H1 (cell line): ENCODE measurements around the gene PLAC9. TPM values are rescaled to one million over a fixed set of nuclear protein-coding genes. Genes with fewer than 3 reads are reported as not detected.

Experiments used
- CTCF ChIA-PET: fragments of 300-600 bp; sonication (Branson Sonifier 250); formaldehyde crosslinking; loops from one replicate; lab custom pipeline; 2021; ENCODE audit not compliant: partially characterized antibody; lab: Charles Lee
- POLR2A ChIA-PET: fragments of 300-600 bp; sonication (Branson Sonifier 250); formaldehyde crosslinking; loops from one replicate; lab custom pipeline; 2021; ENCODE audit warnings: inconsistent platforms; ENCODE audit not compliant: partially characterized antibody; lab: Charles Lee
- DNase-seq, 2 experiments: peaks; one replicate each; pipeline versions ENCODE4 v3.0.0 to v3.0.0-alpha.2; 2010 to 2022; ENCODE audit warnings: low spot score in 2 of 2, low read depth in 1 of 2, mixed read lengths in 1 of 2
- FAIRE-seq: peaks from 2 replicates; lab custom pipeline; 2011; peaks lifted over from hg19 to GRCh38; lab: Jason Lieb, UNC
- H2AFZ ChIP-seq: 2 replicates; pipeline ENCODE4 v1.8.1; 2012; ENCODE audit warnings: low read length, inconsistent platforms
- H2AK5ac ChIP-seq: 2 replicates; pipeline ENCODE4 v1.6.1; 2013; ENCODE audit warnings: low read depth, low read length
- H2BK120ac ChIP-seq: replicated peaks from 2 replicates; pipeline ENCODE3; 2013; ENCODE audit warnings: low read depth, low read length, inconsistent platforms
- H2BK12ac ChIP-seq: 2 replicates; pipeline ENCODE4 v1.6.1; 2013; ENCODE audit warnings: low read depth, low read length
- H2BK15ac ChIP-seq: 2 replicates; pipeline ENCODE4 v1.6.1; 2013; ENCODE audit warnings: low read length
- H2BK20ac ChIP-seq: 2 replicates; pipeline ENCODE4 v1.6.1; 2013; ENCODE audit warnings: low read length
- H2BK5ac ChIP-seq: 2 replicates; pipeline ENCODE4 v1.6.1; 2013; ENCODE audit warnings: low read depth, low read length
- H3K14ac ChIP-seq: 2 replicates; pipeline ENCODE4 v1.6.1; 2013; ENCODE audit warnings: inconsistent platforms; ENCODE audit not compliant: insufficient read length
- H3K18ac ChIP-seq: 2 replicates; pipeline ENCODE4 v1.6.1; 2013; ENCODE audit warnings: low read length; ENCODE audit errors: extremely low read depth
- H3K23ac ChIP-seq: 2 replicates; pipeline ENCODE4 v1.6.1; 2013; ENCODE audit warnings: inconsistent platforms; ENCODE audit not compliant: insufficient read length
- H3K23me2 ChIP-seq: 2 replicates; pipeline ENCODE4 v1.6.1; 2013; ENCODE audit warnings: low read depth, low read length
- H3K27ac ChIP-seq: 2 replicates; pipeline ENCODE4 v1.6.1; 2011; ENCODE audit warnings: low read depth, low read length, inconsistent platforms
- H3K27me3 ChIP-seq, 4 experiments: replicated peaks in 1 of 4; 1 replicate in 1 of 4; 2 replicates in 3 of 4; pipeline versions ENCODE4 v1.6.1 to v1.8.1; 2011 to 2013; ENCODE audit warnings: low read length in 3 of 4, mild to moderate bottlenecking in 3 of 4, inconsistent platforms in 2 of 4, mixed read lengths in 2 of 4, moderate library complexity in 1 of 4; ENCODE audit not compliant: control insufficient read depth in 3 of 4, insufficient read depth in 3 of 4; ENCODE audit errors: extremely low read depth in 1 of 4
- H3K36me3 ChIP-seq, 4 experiments: 2 replicates each; pipeline versions ENCODE4 v1.6.1 to v1.8.1; 2011 to 2013; ENCODE audit warnings: mild to moderate bottlenecking in 4 of 4, low read length in 3 of 4, moderate library complexity in 2 of 4, control low read depth in 1 of 4, inconsistent platforms in 1 of 4; ENCODE audit not compliant: insufficient read depth in 4 of 4, control insufficient read depth in 2 of 4
- H3K4ac ChIP-seq: replicated peaks from 2 replicates; pipeline ENCODE3; 2013; ENCODE audit warnings: low read length, low read depth, mixed read lengths, inconsistent platforms; ENCODE audit not compliant: insufficient read length
- H3K4me1 ChIP-seq, 4 experiments: replicated peaks in 1 of 4; 1 replicate in 1 of 4; 2 replicates in 3 of 4; pipeline versions ENCODE4 v1.6.1 to v1.8.1; 2011 to 2013; ENCODE audit warnings: low read length in 3 of 4, inconsistent platforms in 2 of 4, mixed read lengths in 1 of 4; ENCODE audit not compliant: insufficient read depth in 4 of 4, control insufficient read depth in 3 of 4
- H3K4me2 ChIP-seq, 2 experiments: 2 replicates each; pipeline versions ENCODE4 v1.6.1 to v1.8.1; 2011 to 2013; ENCODE audit warnings: low read depth in 2 of 2, low read length in 2 of 2, control low read depth in 1 of 2, inconsistent platforms in 1 of 2, mild to moderate bottlenecking in 1 of 2; ENCODE audit not compliant: insufficient read depth in 1 of 2
- H3K4me3 ChIP-seq, 4 experiments: fragments of 200-600, 300-600 bp in 1 of 4; sonication (generic), shearing (Covaris generic), sonication (Bioruptor Twin) in 1 of 4; 2 replicates each; pipeline versions ENCODE4 v1.5.1 to v1.8.1; 2011 to 2016; ENCODE audit warnings: low read length in 4 of 4, low read depth in 3 of 4, control low read depth in 2 of 4, inconsistent platforms in 2 of 4, mild to moderate bottlenecking in 2 of 4, mixed read lengths in 1 of 4, moderate library complexity in 1 of 4; ENCODE audit not compliant: insufficient read depth in 2 of 4; ENCODE audit errors: extremely low read depth in 1 of 4
- H3K56ac ChIP-seq: replicated peaks from 2 replicates; pipeline ENCODE3; 2013; ENCODE audit warnings: low read depth, mild to moderate bottlenecking, mixed read lengths, low read length, inconsistent platforms; ENCODE audit not compliant: insufficient read length
- H3K79me1 ChIP-seq: 2 replicates; pipeline ENCODE4 v1.6.1; 2013; ENCODE audit warnings: low read depth, low read length, control low read depth
- H3K79me2 ChIP-seq, 2 experiments: 2 replicates each; pipeline versions ENCODE4 v1.6.1 to v1.8.1; 2012 to 2013; ENCODE audit warnings: low read length in 2 of 2, mild to moderate bottlenecking in 2 of 2, inconsistent platforms in 1 of 2; ENCODE audit not compliant: insufficient read depth in 2 of 2, control insufficient read depth in 1 of 2
- H3K9ac ChIP-seq, 4 experiments: replicated peaks in 1 of 4; 1 replicate in 1 of 4; 2 replicates in 3 of 4; pipeline versions ENCODE4 v1.6.1 to v1.8.1; 2011 to 2013; ENCODE audit warnings: low read depth in 3 of 4, low read length in 3 of 4, control low read depth in 2 of 4, mild to moderate bottlenecking in 2 of 4, moderate library complexity in 2 of 4, inconsistent platforms in 1 of 4; ENCODE audit errors: extremely low read depth in 1 of 4
- H3K9me3 ChIP-seq, 2 experiments: 2 replicates each; pipeline versions ENCODE4 v1.6.1 to v1.8.1; 2012 to 2013; ENCODE audit warnings: mild to moderate bottlenecking in 2 of 2, moderate library complexity in 2 of 2, control low read depth in 1 of 2, inconsistent platforms in 1 of 2, low read depth in 1 of 2, low read length in 1 of 2, mixed read lengths in 1 of 2; ENCODE audit not compliant: insufficient read depth in 2 of 2
- H4K20me1 ChIP-seq, 2 experiments: replicated peaks in 1 of 2; 2 replicates each; pipeline versions ENCODE3 to v1.8.1; 2011 to 2013; ENCODE audit warnings: inconsistent platforms in 2 of 2, low read length in 2 of 2, mild to moderate bottlenecking in 1 of 2; ENCODE audit not compliant: insufficient read depth in 2 of 2, control insufficient read depth in 1 of 2
- H4K5ac ChIP-seq: 2 replicates; pipeline ENCODE4 v1.6.1; 2013; ENCODE audit warnings: low read length, low read depth, mixed read lengths, inconsistent platforms; ENCODE audit not compliant: insufficient read length
- H4K8ac ChIP-seq: 2 replicates; pipeline ENCODE4 v1.8.0; 2013; ENCODE audit warnings: mild to moderate bottlenecking, moderate library complexity, low read length, inconsistent platforms; ENCODE audit not compliant: insufficient read depth; ENCODE audit errors: extremely low read depth
- H4K91ac ChIP-seq: replicated peaks from 2 replicates; pipeline ENCODE3; 2013; ENCODE audit warnings: low read length, mixed read lengths, inconsistent platforms; ENCODE audit not compliant: insufficient read length
- ASH2L ChIP-seq: fragments of 200-600, 300-600 bp; sonication (generic); IDR thresholded peaks from one replicate; pipeline ENCODE4 v1.7.1; 2017; ENCODE audit warnings: low read length
- TAF1 ChIP-seq: IDR thresholded peaks from 2 replicates; pipeline ENCODE4 v1.6.1; 2011; ENCODE audit warnings: mild to moderate bottlenecking, low read depth, low read length
- TBP ChIP-seq: IDR thresholded peaks from 2 replicates; pipeline ENCODE4 v1.6.1; 2011; ENCODE audit warnings: low read depth, low read length, improper control_type of control experiment
- WGBS, 2 experiments: shearing (Covaris generic) in 1 of 2; methylation state at CpG; one replicate each; pipeline versions ENCODE4 v1.1.6 to v1.1.7; 2013 to 2015; ENCODE audit warnings: low lambda C conversion rate in 2 of 2, mixed read lengths in 2 of 2, inconsistent platforms in 1 of 2, low coverage in 1 of 2, missing lambda C conversion rate in 1 of 2; ENCODE audit not compliant: insufficient replicate concordance in 2 of 2, insufficient coverage in 1 of 2, insufficient read length in 1 of 2; ENCODE audit errors: extremely low coverage in 1 of 2, missing lambda C conversion rate in 1 of 2; 5-methylcytosine and 5-hydroxymethylcytosine counted together
- long read RNA-seq, 2 experiments: library from RNA in 1 of 2; library from capped mRNA in 1 of 2; stranded (forward); transcript quantifications; one replicate each; pipeline ENCODE4 v2.0.0, GENCODE V29; 2021; ENCODE audit warnings: inconsistent platforms in 1 of 2
- polyA minus RNA-seq, 3 experiments: library from RNA; depleted of rRNA, polyadenylated mRNA; stranded (reverse); fragments of >200 nt; gene quantifications; 1 replicate in 2 of 3; 2 replicates in 1 of 3; pipeline ENCODE4 v1.2.3, GENCODE V29; 2011
- polyA plus RNA-seq, 7 experiments: library from polyadenylated mRNA; depleted of rRNA in 3 of 7; stranded (reverse) in 5 of 7; unstranded in 2 of 7; fragments of >200 nt in 5 of 7; fragments of 200-250 nt in 2 of 7; gene quantifications; 1 replicate in 5 of 7; 2 replicates in 1 of 7; 4 replicates in 1 of 7; pipeline versions ENCODE4 v1.2.1 to v1.2.3, GENCODE V29; 2011 to 2013; ENCODE audit warnings: missing spikeins in 2 of 7, mixed read lengths in 2 of 7
- total RNA-seq: library from RNA; stranded (reverse); fragmentation: NEBNext Ultra II Directional; extraction: Animal tissue kit (Norgen Biotek cat#: 25700); gene quantifications from 2 replicates; pipeline ENCODE4 v1.2.1, GENCODE V29; 2021
- TF ChIP-seq, protein P1 (sequence below): IDR thresholded peaks from 2 replicates; pipeline ENCODE4 v1.6.1; 2011; ENCODE audit warnings: low read length, improper control_type of control experiment

Gene PLAC9, protein sequence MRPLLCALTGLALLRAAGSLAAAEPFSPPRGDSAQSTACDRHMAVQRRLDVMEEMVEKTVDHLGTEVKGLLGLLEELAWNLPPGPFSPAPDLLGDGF
- total RNA-seq = 12.4 and 16.7 TPM in 2 replicates
- 8.4 and 12.9 TPM in 2 replicates for polyA plus RNA-seq (2011; rRNA removed)
- 7.4 TPM for polyA plus RNA-seq (2011; cell fraction: cytosol; rRNA removed)
- 9.3 TPM for polyA plus RNA-seq (2011; cell fraction: nucleus; rRNA removed)
- polyA plus RNA-seq (2012, experiment 1 of 2) = 8.1 to 17.1 TPM (median 14.4 TPM) in 4 replicates
- polyA plus RNA-seq (2012, experiment 2 of 2) = 16.4 TPM
- polyA plus RNA-seq (2013, experiment 1 of 2) = 10.9 TPM
- 10.9 TPM for polyA plus RNA-seq (2013, experiment 2 of 2)
- polyA minus RNA-seq (2011; rRNA and poly(A)+ RNA removed) = 1.2 and 1.8 TPM in 2 replicates
- 3.3 TPM for polyA minus RNA-seq (2011; cell fraction: cytosol; rRNA and poly(A)+ RNA removed)
- 2.9 TPM for polyA minus RNA-seq (2011; cell fraction: nucleus; rRNA and poly(A)+ RNA removed)
- long read RNA-seq, experiment 1, transcript PLAC9-201 (4 exons, 785 nt) = major isoform, 6 of 9 reads
- long read RNA-seq, experiment 1, partial matches to known transcripts = 0 of 9 reads
- long read RNA-seq, experiment 1, other reads (novel, unspliced or antisense) = 2 of 9 reads
- long read RNA-seq, experiment 2, partial matches to known transcripts = 0 of 1 reads
- long read RNA-seq, experiment 2, other reads (novel, unspliced or antisense) = 0 of 1 reads

DNA sequence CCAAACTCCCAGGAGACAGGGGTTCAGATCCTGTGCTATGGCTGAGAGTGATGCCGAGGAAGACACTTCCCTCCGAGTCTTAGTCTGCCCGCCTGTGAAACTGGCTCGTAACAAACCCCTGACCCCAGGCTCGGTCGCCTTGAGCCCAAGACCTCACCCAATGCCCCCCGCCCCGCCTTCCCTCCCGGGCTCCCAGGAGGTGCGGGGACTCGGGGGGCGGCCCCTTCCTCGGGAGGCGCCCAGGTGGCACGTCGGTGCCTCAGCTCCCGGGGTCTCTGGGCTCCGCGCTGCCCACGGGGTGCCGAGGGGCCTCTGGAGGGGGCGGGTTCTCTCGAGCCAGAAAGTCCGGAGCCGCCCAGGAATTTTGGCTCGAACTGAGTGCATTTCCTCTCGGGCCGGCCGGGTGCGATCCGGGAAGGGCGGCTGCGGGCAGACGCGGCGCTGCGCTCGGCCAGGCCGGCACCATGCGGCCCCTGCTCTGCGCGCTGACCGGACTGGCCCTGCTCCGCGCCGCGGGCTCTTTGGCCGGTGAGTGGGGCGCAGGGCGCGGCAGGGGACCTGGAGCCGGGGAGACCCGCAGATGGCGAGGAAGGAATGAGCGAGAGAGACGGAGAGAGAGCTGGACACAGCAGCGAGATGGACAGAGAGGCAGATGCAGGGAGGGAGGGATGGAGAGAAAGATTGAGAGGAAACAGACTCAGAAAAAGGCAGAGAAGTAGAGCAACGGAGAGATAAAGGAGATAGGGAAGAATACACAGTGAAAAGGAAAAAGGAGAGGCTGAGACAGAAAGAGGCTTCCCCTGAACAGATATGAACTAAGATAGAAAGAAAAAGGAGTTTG is at the start of gene PLAC9:
Gene PLAC9 (plus strand): TSS at position 432 of the 841 bp plus-strand sequence. CDS start 33 bp downstream, at position 465.
- no peaks in the 10 kb centered on the region for H3K9me3 ChIP-seq
- peak within 1 kb of the TSS; percentile 9 for H4K8ac ChIP-seq
- DNase-seq = peak in 1 of 2 experiments; percentile 70
- no peak within 1 kb of the TSS for H2BK120ac ChIP-seq
- no peaks in the 10 kb centered on the region for H3K79me2 ChIP-seq
- POLR2A ChIA-PET = interaction anchor here (0.6 to 3.2 kb wide), 7 partner anchors 11 to 75 kb away, joined by 3 to 12 read pairs (median 4); partner anchors contain the start of gene TMEM254
- H3K27ac ChIP-seq = no peak within 1 kb of the TSS
- 4% methylated on average over 36 of the region's 58 CpGs; no CpG with 5 or more reads in 1 of the 2 experiments for WGBS, 2 experiments
- peak within 1 kb of the TSS; percentile 42 to 76 (median 50) for H3K4me3 ChIP-seq
- H3K79me1 ChIP-seq = no peaks in the 10 kb centered on the region
- 0 out of 2 replicates have a peak within 1 kb of the TSS, but pooled peaks have one; percentile 78 for H2AFZ ChIP-seq
- no peak within 1 kb of the TSS for H2BK15ac ChIP-seq
- no peak within 1 kb of the TSS for H3K23ac ChIP-seq
- peak within 1 kb of the TSS; percentile 75 for H3K18ac ChIP-seq
- H4K91ac ChIP-seq = peak within 1 kb of the TSS; percentile 88
- CTCF ChIA-PET = interaction anchor here (0.6 to 5.3 kb wide), 13 partner anchors 9 to 668 kb away, joined by 3 to 57 read pairs (median 4); no protein-coding TSS in a partner anchor
- H4K20me1 ChIP-seq = no peaks in the 10 kb centered on the region
- H2BK12ac ChIP-seq = peak within 1 kb of the TSS; percentile 39; the same call in 1 of the 2 replicates
- H3K14ac ChIP-seq = no peak within 1 kb of the TSS
- FAIRE-seq = no peak
- no peak within 1 kb of the TSS for H2BK20ac ChIP-seq
- peaks cover 2% of the 10 kb centered on the region; the same call in 1 of the 2 replicates for H3K23me2 ChIP-seq
- H2BK5ac ChIP-seq = no peak within 1 kb of the TSS
- no peak within 1 kb of the TSS for H2AK5ac ChIP-seq
- peaks cover 5 to 9% (median 8%) of the 10 kb centered on the region in 4 experiments; a peak in 6 of 7 replicates for H3K4me1 ChIP-seq
- H3K56ac ChIP-seq = peak within 1 kb of the TSS; percentile 53
- peak within 1 kb of the TSS in 2 of 4 experiments; percentile 16 to 24; a peak in 4 of 7 replicates for H3K9ac ChIP-seq
- H4K5ac ChIP-seq = no peak within 1 kb of the TSS
- peaks cover 0 to 11% (median 8%) of the 10 kb centered on the region in 4 experiments; a peak in 4 of 7 replicates for H3K27me3 ChIP-seq
- peak within 1 kb of the TSS; percentile 68 to 79 for H3K4me2 ChIP-seq
- no peaks in the 10 kb centered on the region for H3K36me3 ChIP-seq
- no peak within 1 kb of the TSS for H3K4ac ChIP-seq
- TF ChIP-seq TAF1 (peak; percentile 56), TBP (peak; percentile 25; the same call in 1 of the 2 replicates), ASH2L (peak; percentile 58)
- TF ChIP-seq, protein P1, sequence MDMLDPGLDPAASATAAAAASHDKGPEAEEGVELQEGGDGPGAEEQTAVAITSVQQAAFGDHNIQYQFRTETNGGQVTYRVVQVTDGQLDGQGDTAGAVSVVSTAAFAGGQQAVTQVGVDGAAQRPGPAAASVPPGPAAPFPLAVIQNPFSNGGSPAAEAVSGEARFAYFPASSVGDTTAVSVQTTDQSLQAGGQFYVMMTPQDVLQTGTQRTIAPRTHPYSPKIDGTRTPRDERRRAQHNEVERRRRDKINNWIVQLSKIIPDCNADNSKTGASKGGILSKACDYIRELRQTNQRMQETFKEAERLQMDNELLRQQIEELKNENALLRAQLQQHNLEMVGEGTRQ = no peak
